HepG2 (cell line): ENCODE data around the gene TMEM19. TPM values are rescaled to one million over a fixed set of nuclear protein-coding genes. Genes with fewer than 3 reads are reported as not detected.

Source experiments
- ATAC-seq: fragments of 200-7000 bp; cut with Tn5 transposase; 3 replicates; pipeline ENCODE4 v1.9.1; 2020; ENCODE audit warnings: mild to moderate bottlenecking, moderate library complexity
- BruUV-seq: library from RNA; stranded (reverse); fragments of 400-500 nt; replicated peaks from 2 replicates; lab custom pipeline; 2021; lab: Mats Ljungman, UMichigan
- CTCF ChIA-PET: fragments of 300-600 bp; formaldehyde crosslinking; extraction: SDS; loops from one replicate; lab custom pipeline; 2021; ENCODE audit warnings: low total read pairs, inconsistent platforms, low intra/inter-chr PET ratio; lab: Yijun Ruan, JAX
- POLR2A ChIA-PET: fragments of 350-600 bp; sonication (Branson Sonifier 250); formaldehyde crosslinking; loops from one replicate; lab custom pipeline; 2020; ENCODE audit warnings: antibody characterized with exemption, inconsistent platforms; lab: Yijun Ruan, JAX
- DNase-seq: peaks from one replicate; pipeline ENCODE4 v3.0.0-alpha.2; 2015; ENCODE audit warnings: low spot score
- FAIRE-seq: peaks from 3 replicates; lab custom pipeline; 2011; peaks lifted over from hg19 to GRCh38; lab: Jason Lieb, UNC
- H2AFZ ChIP-seq: one replicate; pipeline ENCODE4 v1.6.1; 2011; ENCODE audit warnings: low read length, inconsistent platforms
- H3K27ac ChIP-seq: fragments of 300-600 bp; 3 replicates; pipeline ENCODE4 v1.8.0; 2011; ENCODE audit warnings: mixed run types, mild to moderate bottlenecking, mixed read lengths, low read length, inconsistent platforms; ENCODE audit not compliant: insufficient read depth; ENCODE audit errors: extremely low read length
- H3K27me3 ChIP-seq, 2 experiments: fragments of 200-600 bp in 1 of 2; 2 replicates in 1 of 2; 3 replicates in 1 of 2; pipeline versions ENCODE4 v1.6.0 to v1.8.0; 2011; ENCODE audit warnings: low read length in 2 of 2, mild to moderate bottlenecking in 2 of 2, moderate library complexity in 2 of 2, inconsistent platforms in 1 of 2; ENCODE audit not compliant: insufficient read depth in 2 of 2, control insufficient read depth in 1 of 2
- H3K36me3 ChIP-seq, 2 experiments: fragments of 200-600 bp in 1 of 2; replicated peaks in 1 of 2; 2 replicates in 1 of 2; 3 replicates in 1 of 2; pipeline versions ENCODE4 v1.5.1 to v1.8.0; 2011; ENCODE audit warnings: low read length in 2 of 2, inconsistent platforms in 1 of 2; ENCODE audit not compliant: insufficient read depth in 2 of 2, control insufficient read depth in 1 of 2
- H3K4me1 ChIP-seq: 2 replicates; pipeline ENCODE4 v1.5.1; 2012; ENCODE audit warnings: low read length, inconsistent platforms; ENCODE audit not compliant: insufficient read depth
- H3K4me2 ChIP-seq: 2 replicates; pipeline ENCODE4 v1.6.0; 2011; ENCODE audit warnings: low read depth, low read length, inconsistent platforms
- H3K4me3 ChIP-seq, 3 experiments: fragments of 200-600 bp in 1 of 3; sonication (generic), shearing (Covaris generic) in 1 of 3; replicated peaks in 1 of 3; 2 replicates each; pipeline ENCODE4 v1.5.1; 2011 to 2016; ENCODE audit warnings: low read length in 3 of 3, inconsistent platforms in 2 of 3, low read depth in 2 of 3, mild to moderate bottlenecking in 2 of 3, control low read depth in 1 of 3, mixed read lengths in 1 of 3; ENCODE audit not compliant: insufficient read depth in 1 of 3
- H3K79me2 ChIP-seq: one replicate; pipeline ENCODE4 v1.6.1; 2011; ENCODE audit warnings: low read length, inconsistent platforms; ENCODE audit not compliant: insufficient read depth
- H3K9ac ChIP-seq: 2 replicates; pipeline ENCODE4 v1.6.0; 2011; ENCODE audit warnings: mild to moderate bottlenecking, low read depth, low read length, inconsistent platforms; ENCODE audit not compliant: insufficient read depth
- H3K9me3 ChIP-seq: 2 replicates; pipeline ENCODE4 v1.5.1; 2012; ENCODE audit warnings: mild to moderate bottlenecking, low read length
- H4K20me1 ChIP-seq: 2 replicates; pipeline ENCODE4 v1.6.0; 2011; ENCODE audit warnings: inconsistent platforms, mild to moderate bottlenecking, low read length, moderate library complexity; ENCODE audit not compliant: insufficient read depth
- HNF1A ChIP-seq, 2 experiments: sonication (generic) in 1 of 2; formaldehyde crosslinking in 1 of 2; IDR thresholded peaks; 2 replicates each; pipeline versions ENCODE4 v1.4.0 to v1.6.1; 2016 to 2020; ENCODE audit warnings: borderline replicate concordance in 1 of 2, low read depth in 1 of 2, mild to moderate bottlenecking in 1 of 2, missing genetic modification reagents in 1 of 2
- HNRNPK ChIP-seq: fragments of 200-400 bp; formaldehyde crosslinking; IDR thresholded peaks from 2 replicates; pipeline ENCODE4 v1.6.1; 2018; ENCODE audit warnings: low read length, low read depth, moderate library complexity, mild to moderate bottlenecking; ENCODE audit not compliant: poor library complexity, severe bottlenecking
- IKZF4 ChIP-seq: sonication (generic); formaldehyde crosslinking; IDR thresholded peaks from 2 replicates; pipeline ENCODE4 v1.5.1; 2020; ENCODE audit warnings: borderline replicate concordance, mild to moderate bottlenecking, low read depth, missing genetic modification reagents; ENCODE audit errors: not compliant biosample characterization
- ISX ChIP-seq: sonication (generic); formaldehyde crosslinking; conservative IDR thresholded peaks from 2 replicates; pipeline ENCODE4 v1.5.0; 2020; ENCODE audit warnings: missing genetic modification reagents
- KAT8 ChIP-seq: IDR thresholded peaks from 2 replicates; pipeline ENCODE4 v1.6.1; 2016; ENCODE audit warnings: missing genetic modification reagents, missing compliant biosample characterization
- RFX5 ChIP-seq: IDR thresholded peaks from 2 replicates; pipeline ENCODE4 v1.6.1; 2011; ENCODE audit warnings: low read depth, low read length, improper control_type of control experiment
- SAP130 ChIP-seq: IDR thresholded peaks from 2 replicates; pipeline ENCODE4 v1.6.1; 2016; ENCODE audit warnings: low read depth
- TOPORS ChIP-seq: sonication (generic); formaldehyde crosslinking; IDR thresholded peaks from 2 replicates; pipeline ENCODE4 v1.8.0; 2023; ENCODE audit warnings: mild to moderate bottlenecking, missing genetic modification reagents
- ZFAT ChIP-seq: sonication (generic); formaldehyde crosslinking; conservative IDR thresholded peaks from 2 replicates; pipeline ENCODE4 v1.8.1; 2023; ENCODE audit warnings: missing genetic modification reagents, inconsistent platforms
- ZNF224 ChIP-seq: sonication (generic); formaldehyde crosslinking; IDR thresholded peaks from 2 replicates; pipeline ENCODE4 v1.5.0; 2020; ENCODE audit warnings: mild to moderate bottlenecking, missing genetic modification reagents
- ZNF256 ChIP-seq: sonication (generic); formaldehyde crosslinking; conservative IDR thresholded peaks from 2 replicates; pipeline ENCODE4 v1.4.0; 2020; ENCODE audit warnings: missing genetic modification reagents
- ZNF619 ChIP-seq: sonication (generic); formaldehyde crosslinking; IDR thresholded peaks from 2 replicates; pipeline ENCODE4 v1.4.0; 2020; ENCODE audit warnings: mild to moderate bottlenecking, missing genetic modification reagents
- ZNF660 ChIP-seq: sonication (generic); formaldehyde crosslinking; IDR thresholded peaks from 2 replicates; pipeline ENCODE4 v1.5.1; 2020; ENCODE audit warnings: mild to moderate bottlenecking, low read depth, missing genetic modification reagents, borderline replicate concordance
- ZSCAN30 ChIP-seq: sonication (generic); formaldehyde crosslinking; IDR thresholded peaks from 2 replicates; pipeline ENCODE4 v1.5.0; 2020; ENCODE audit warnings: mild to moderate bottlenecking, missing genetic modification reagents
- WGBS: methylation state at CpG from one replicate; pipeline ENCODE4 v1.1.6; 2017; ENCODE audit warnings: low lambda C conversion rate; 5-methylcytosine and 5-hydroxymethylcytosine counted together
- in situ Hi-C: cut with HindIII; loops from 2 replicates; pipeline ENCODE4 v1.10.0; 2017; ENCODE audit warnings: low pct_unique_long_range_greater_than_20kb; ENCODE audit not compliant: extremely low pct_ligation_motif_present
- intact Hi-C: fragments of 100-400 bp; cut with micrococcal nuclease; formaldehyde crosslinking; loops from one replicate; pipeline ENCODE4 v1.10.0; 2022; ENCODE audit not compliant: unreplicated experiment
- polyA plus RNA-seq, 8 experiments: library from polyadenylated mRNA; depleted of rRNA in 3 of 8; stranded (reverse) in 7 of 8; unstranded in 1 of 8; fragments of >200 nt; fragmentation: Illumina TruSeq in 4 of 8; extraction: Trizol in 4 of 8; gene quantifications; 2 replicates each; pipeline versions ENCODE4 v1.2.1 to v1.2.3, GENCODE V29; 2011 to 2016; ENCODE audit warnings: low read depth in 4 of 8, missing spikeins in 1 of 8, mixed read lengths in 1 of 8; ENCODE audit not compliant: insufficient read depth in 1 of 8
- total RNA-seq, 5 experiments: library from RNA; depleted of rRNA; stranded (reverse); fragments of >200 nt; fragmentation: Illumina TruSeq; extraction: Trizol; gene quantifications; 2 replicates each; pipeline ENCODE4 v1.2.3, GENCODE V29; 2016; ENCODE audit warnings: low read depth in 1 of 5

TMEM19 gene
- total and polyA plus RNA-seq, 2 of the 13 experiments (the other 11 are each of a cell fraction or from before 2014, with no cell fraction given) = 16.9 to 22.5 TPM

GRCh38 chr12:71730936-71731335 lies 45.1 kb downstream of the TMEM19 start (continued):
- no peak for TF ChIP-seq HNF1A (IDR thresholded peaks at IDR 0.05; ENCODE audit: low read depth)
- no peak for TF ChIP-seq HNF1A (CRISPR knock-in tag; IDR thresholded peaks at IDR 0.05; ENCODE audit: borderline replicate concordance)
- no peak for TF ChIP-seq SAP130 (CRISPR knock-in tag)
- no peak for TF ChIP-seq ISX (CRISPR knock-in tag)
- no peak for TF ChIP-seq IKZF4 (CRISPR knock-in tag)
- TF ChIP-seq ZNF660 = no peak

GRCh38 chr12:71731439-71732356 lies 45.8 kb downstream of the TMEM19 start:
- FAIRE-seq (peak; percentile 64), ATAC-seq (peak; percentile 99), DNase-seq (peak; percentile 79)
- peak overlapping the region; percentile 96 for H2AFZ ChIP-seq
- intact Hi-C loops = no loop called here
- H3K4me3 ChIP-seq = peak overlapping the region; percentile 49 to 72 (median 62)
- H4K20me1 ChIP-seq = no peaks in the 10 kb centered on the region
- POLR2A ChIA-PET = interaction anchor here (0.6 to 2.2 kb wide), 15 partner anchors 7 to 293 kb away, joined by 3 to 19 read pairs (median 4); partner anchors contain the start of genes RAB21, THAP2 and TMEM19
- H3K27ac ChIP-seq = peak overlapping the region; percentile 62
- WGBS = 22% methylated on average over 14 of the region's 21 CpGs
- in situ Hi-C loops = loop anchor here (25.0 kb wide), 1 partner anchor 594 kb away; no protein-coding TSS in a partner anchor
- H3K79me2 ChIP-seq = no peaks in the 10 kb centered on the region
- peaks cover 22% of the 10 kb centered on the region for H3K4me1 ChIP-seq
- CTCF ChIA-PET = interaction anchor here (1.5 kb wide), 1 partner anchor 15 kb away, joined by 7 read pairs; no protein-coding TSS in a partner anchor
- no peaks in the 10 kb centered on the region for H3K9me3 ChIP-seq
- no peaks in the 10 kb centered on the region for H3K27me3 ChIP-seq
- H3K4me2 ChIP-seq = peak overlapping the region; percentile 97
- BruUV-seq = TSS peak; percentile 89
- H3K36me3 ChIP-seq = no peaks in the 10 kb centered on the region
- peak overlapping the region; percentile 56 for H3K9ac ChIP-seq
- TF ChIP-seq ZNF224 (CRISPR knock-in tag) = no peak
- TF ChIP-seq RFX5 = no peak
- no peak for TF ChIP-seq ZFAT (CRISPR knock-in tag)
- TF ChIP-seq TOPORS = no peak
- TF ChIP-seq KAT8 (CRISPR knock-in tag) = peak; percentile 69; the same call in 1 of the 2 replicates
- no peak for TF ChIP-seq ZSCAN30 (CRISPR knock-in tag)
- TF ChIP-seq HNRNPK = no peak
- TF ChIP-seq ZNF256 (CRISPR knock-in tag) = no peak
- no peak for TF ChIP-seq ZNF619
